Suppressor macrophage treated with lipopolysaccharide for 4 hours (primary cell): ENCODE results near the gene ACAP2.
A peak's percentile ranks its signal among the peaks of the same experiment; 100 is the strongest.
"Not testable (repeated sequence)": the region's sequence is repeated elsewhere in the genome, so short reads cannot be mapped to it uniquely, and the experiment has no call there.

Source experiments
- DNase-seq: peaks from one replicate; pipeline ENCODE4 v3.0.0-alpha.2; 2020

ACAP2 gene

DNA sequence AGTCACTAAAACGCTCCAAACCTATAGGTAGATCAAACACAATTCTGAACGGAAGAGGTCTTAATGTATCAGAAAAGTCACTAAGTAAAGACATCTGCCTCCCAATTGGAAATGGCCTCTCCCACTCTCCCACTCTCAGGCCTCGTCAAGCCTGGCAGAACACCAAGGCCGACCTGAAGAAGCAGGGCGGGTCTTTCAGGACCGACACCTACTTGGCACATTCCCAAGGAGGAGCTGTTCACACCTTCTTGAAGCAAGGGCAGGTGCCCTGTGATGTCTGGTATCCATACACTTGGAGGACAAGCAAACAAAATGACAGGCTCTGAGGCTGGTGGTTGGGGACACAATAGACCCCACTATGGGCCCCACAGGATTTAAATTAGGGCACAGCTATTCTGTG lies 201.9 kb downstream of the ACAP2 start:
- no peak for DNase-seq

DNA sequence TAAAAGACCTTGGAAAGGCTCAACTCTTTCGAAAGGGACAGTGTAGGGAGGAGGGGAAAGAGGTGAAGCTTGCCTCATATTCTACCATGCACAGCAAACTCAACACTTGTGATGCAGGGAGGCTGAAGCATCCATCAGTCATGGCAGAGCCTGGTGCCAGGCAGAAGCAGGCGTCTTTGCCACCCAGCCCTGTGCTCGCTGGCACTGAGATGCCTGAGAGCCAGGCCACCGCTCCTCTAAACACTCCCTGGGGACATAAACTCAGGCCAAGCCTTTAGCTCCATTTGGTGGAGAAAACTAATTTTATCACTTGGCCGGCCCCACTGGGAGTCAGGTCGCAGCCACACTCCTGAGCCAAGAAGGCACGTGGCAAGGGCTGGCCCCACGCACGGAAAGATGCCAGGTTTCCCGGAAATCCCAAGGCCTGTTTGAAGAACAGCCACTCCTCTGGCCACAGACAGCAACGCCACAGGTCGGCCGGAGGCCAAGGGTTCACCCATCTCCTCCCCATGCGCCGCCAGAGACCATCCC lies 202.6 kb downstream of the ACAP2 start:
- DNase-seq = no peak

DNA sequence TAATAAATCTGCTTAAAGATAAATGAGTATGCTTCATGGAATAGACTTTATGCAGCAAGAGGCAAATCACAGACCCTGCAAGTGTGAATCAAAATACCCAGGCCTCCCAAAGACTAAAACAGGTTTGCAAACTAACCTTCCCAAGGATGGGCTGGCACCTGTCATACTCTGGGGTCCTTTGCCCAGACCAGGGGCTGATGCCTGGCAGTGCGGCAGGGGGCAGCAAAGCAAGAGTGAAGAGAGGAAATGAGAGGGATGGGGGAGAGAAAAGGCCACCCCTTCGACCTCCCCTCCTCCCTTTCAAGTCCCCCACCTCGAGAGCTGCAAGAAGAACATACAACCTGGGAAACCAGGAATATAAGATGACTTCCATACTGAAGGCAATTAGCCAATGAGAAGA lies 203.7 kb downstream of the ACAP2 start:
- no peak for DNase-seq

DNA sequence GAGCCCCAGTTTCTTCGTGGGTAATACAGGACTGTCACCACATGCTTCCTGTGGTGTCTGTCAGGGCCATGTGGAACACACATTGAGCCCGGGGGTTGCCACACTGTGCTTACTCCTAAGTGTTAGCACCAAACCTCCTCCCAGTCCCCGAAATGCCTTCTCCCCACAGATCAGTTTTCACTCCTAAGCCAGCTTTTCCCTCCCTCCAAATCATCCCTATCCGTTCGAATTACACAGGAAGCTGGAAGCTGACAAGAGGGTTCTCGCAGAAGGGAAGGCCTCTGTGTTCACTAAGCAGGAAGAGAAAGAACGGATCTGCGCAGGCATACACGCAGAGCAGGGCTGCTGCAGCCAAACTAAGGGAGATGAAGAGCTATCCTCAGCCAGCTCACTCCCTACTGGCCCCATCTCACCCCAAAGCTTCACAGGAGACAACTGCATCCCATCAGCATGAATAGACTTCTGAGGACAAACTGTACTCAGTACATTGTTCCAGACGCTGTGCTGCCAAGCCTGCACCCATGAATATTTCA lies 204.2 kb downstream of the ACAP2 start:
- DNase-seq = no peak

DNA sequence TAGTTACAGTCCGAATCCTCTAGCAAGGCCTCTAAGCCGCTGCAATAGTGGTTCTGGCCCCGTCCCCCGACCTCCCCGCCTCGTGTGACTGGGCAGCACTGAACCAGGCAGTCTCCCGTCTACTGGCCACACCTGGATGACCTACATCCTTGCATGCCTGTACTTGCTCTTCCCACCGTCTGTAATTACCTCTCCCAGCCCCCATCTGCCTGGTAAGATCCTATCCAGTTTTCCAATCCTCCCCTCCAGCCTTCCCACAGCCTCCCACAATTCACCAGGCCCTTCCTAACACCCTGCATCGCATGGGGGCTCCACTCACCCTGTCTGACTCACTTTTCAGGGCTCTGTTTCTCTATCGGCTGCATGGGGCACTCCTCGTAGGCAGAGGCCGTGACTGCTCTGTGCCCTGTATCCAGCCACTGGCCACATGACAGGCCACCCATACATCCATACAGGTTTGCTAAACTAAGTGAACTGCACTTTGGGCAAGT lies 204.7 kb downstream of the ACAP2 start:
- DNase-seq = no peak

DNA sequence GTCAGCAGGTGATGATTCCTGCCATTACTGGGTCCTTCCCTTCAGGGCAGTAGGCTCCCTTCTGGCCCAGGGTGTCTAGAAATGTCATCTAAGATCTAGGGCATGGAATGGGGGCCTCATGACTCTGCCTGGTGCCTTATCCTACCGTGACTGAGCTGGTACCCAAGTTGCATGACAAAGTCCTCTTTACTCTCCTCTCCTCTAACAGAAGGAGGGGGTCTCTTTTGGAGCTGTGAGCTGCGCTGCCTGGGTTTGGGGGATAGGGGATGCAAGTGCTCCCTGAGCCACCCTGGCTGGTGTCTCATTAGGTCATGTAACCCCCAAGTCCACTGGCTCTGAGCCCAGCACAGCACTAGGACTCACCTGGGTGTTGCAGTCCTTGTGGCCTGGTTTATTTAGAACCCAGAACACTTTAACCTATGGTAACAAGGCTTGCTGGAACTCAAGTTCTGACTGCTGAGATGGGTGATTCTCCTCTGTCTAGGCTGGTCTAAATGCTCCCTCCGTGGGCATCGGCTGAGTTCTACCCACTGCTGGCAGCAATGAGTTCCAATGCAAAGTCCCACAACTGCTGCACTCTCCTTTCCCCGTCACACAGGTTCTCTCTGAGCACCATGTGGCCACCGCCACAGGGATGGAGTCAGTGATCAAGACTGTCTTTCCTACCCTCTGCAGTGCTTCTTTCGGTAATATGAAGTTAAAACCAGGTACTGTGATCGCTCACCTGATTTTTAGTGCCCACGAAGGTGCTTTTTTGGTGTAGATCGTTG lies 205.8 kb downstream of the ACAP2 start:
- no peak for DNase-seq

DNA sequence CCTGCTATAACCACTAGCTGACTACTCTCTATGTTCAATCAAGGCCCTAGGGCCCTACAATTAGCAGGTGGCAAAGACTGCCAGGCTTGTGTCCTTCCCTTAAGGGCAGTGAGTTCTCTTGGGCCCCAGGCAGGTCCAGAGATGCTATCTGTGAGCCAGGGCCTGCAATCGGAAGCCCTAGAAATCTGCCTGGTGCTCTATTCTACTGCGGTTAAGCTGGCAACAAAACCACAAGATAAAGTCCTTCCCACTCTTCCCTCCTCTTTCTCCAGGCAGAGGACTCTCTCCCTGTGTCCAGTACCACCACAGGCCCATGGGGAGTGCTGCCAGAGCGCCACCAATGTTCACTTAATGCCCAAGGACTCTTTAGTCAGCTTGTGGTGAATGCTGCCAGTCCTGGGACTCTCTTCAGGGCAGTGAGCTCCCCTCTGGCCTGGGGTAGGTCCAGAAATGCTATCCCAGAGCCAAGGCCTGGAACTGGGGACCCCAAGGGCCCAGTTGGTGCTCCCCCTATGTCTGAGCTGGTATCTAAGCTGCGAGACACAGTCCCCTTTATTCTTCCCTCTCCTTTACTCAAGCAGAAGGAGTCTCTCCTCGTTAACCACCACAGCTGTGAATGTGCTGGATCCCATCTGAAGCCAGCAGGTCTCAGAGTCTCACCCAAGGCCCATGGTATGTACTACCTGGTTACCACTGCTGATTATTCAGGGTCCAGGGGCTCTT lies 206.6 kb downstream of the ACAP2 start:
- DNase-seq = no peak

DNA sequence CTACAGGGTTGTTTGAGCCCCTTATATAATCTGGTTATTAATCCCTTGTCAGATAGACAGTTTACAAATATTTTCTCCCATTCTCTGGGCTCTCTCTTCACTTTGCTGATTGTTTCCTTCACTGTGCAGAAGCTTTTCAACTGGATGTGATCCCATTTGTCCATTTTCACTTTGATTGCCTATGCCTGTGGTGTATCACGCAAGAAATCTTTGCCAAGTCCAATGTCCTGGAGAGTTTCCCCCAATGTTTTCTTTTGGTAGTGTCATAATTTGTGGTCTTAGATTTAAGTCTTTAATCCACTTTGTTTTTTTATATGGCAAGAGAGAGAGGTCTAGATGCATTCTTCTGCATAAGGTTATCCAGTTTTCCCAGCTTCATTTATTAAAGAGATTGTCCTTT lies 212.6 kb downstream of the ACAP2 start:
- no peak for DNase-seq

DNA sequence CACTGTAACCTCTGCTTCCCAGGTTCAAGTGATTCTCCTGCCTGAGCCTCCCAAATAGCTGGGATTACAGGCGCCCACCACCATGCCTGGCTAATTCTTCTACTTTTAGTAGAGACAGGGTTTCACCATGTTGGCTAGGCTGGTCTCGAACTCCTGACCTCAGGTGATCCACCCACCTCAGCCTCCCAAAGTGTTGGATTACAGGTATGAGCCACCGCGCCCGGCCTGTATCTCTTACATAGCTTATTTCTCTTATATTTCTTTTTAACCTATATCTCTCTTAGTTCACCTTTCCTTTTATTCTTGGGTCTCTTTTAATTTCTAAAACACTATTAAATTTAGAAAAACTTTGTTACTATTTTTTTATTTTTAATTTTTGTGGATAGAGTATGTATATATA lies 213.9 kb downstream of the ACAP2 start:
- not testable (repeated sequence) for DNase-seq

DNA sequence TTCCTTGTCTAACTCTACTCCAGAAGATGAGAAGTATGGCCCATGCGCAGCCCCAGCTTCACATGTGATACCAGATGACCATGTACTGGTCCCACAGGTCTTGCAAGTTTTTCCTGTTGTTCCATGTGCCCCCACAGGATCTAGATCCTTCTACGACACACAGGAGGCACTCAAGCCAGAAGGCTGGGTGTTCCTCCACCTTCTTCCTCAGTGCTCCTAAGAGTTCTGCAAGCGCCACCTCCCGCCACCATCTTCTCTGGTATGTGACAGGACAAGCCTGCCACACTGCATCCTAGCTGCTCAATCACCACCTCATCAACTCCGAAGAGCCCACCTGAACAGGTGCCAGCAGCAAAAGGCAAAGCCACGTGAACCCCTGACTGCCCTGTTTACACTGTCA lies 214.9 kb downstream of the ACAP2 start:
- no peak for DNase-seq

DNA sequence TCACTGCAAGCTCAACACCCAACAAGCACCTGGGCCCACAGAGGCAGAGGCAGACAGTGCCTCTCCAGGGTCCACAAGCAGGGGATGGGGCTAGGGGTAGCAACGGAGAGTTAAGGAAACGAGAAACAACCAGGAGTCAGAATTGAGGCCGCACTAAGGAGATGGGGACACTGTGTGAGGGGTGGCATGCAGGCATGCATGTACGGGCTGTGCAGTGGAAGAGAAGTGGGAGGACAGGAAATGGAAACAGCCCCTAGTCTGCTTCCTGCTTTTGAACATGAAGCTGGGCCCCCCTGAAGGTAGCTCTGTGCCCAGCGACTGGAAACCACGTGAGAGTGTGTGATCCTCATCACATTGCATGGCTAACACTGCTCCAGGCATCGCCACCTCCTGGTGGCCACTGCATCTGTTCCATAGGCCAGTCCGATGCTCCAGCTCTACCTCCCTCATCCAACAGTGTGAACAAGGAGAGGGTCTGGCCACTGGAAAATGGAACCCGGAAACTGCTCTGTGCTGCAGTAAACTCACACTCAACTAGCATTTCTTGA lies 215.8 kb downstream of the ACAP2 start:
- peak; percentile 9 for DNase-seq

DNA sequence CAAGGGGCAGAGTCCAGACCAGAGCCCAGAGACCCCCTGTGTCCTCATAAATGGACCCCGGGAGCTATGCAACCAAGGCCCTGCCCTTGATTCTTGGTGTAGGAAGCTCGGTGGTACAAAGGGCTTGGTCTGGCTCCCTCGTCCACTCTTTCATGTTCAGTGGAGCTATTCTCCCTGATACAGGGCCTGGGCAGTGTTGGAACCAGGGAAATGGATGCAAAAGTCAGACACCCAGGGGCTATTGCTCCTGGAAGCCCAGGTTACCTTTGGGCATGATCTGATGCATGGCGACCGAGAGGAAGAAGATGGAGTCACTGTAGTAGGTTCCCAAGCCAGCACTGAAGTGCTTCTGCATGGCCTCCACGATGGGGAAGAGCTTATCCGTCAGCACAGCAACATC lies 216.4 kb downstream of the ACAP2 start:
- DNase-seq = no peak

DNA sequence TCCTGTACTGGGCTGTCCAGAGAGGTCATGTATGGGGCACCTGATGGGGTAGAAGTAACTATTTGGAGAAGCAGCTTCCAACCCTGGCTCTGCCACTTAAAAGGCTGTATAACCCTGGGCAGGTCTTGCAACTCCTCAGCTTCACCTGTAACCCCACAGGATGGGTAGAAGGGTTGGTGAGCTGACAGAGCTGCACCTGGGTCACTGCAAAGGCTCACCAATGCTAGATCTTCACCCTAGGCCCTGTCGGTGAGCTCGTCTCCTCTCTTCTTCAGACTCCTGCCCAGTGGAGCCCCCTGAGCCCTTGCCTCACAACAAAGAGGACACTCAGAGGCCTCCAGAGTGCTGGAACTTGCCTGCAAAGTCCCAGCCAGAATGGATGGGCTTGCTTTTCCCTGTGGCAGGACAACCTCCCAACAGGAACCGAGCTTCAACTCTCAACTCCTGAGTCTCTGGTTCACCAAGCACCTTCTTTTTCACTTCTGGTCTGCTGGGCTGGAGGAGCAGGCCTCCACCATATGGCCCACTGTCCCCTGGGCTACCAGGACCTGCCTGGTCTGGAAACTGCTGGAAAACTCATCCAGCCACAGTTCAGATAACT lies 217.7 kb downstream of the ACAP2 start:
- no peak for DNase-seq
